Esophagus muscularis mucosa (tissue), 4 donors: Measurements from ENCODE around the gene FSIP2. TPM values are rescaled to one million over a fixed set of nuclear protein-coding genes. Genes with fewer than 3 reads are reported as not detected.

Experiments
- DNase-seq: peaks from one replicate; pipeline ENCODE4 v3.0.0-alpha.2; 2017; ENCODE audit errors: extremely low spot score
- H3K27ac ChIP-seq, 4 donors: fragments of 200-600 bp; sonication (generic); replicated peaks in 1 of 4; 1 replicate in 3 of 4; 2 replicates in 1 of 4; pipeline ENCODE4 v1.5.1; 2016 to 2019; ENCODE audit warnings: mild to moderate bottlenecking in 1 of 4
- H3K27me3 ChIP-seq, 4 donors: fragments of 200-600 bp; sonication (generic); one replicate each; pipeline versions ENCODE4 v1.5.1 to v1.6.0; 2016 to 2019
- H3K36me3 ChIP-seq, 4 donors: fragments of 200-600 bp; sonication (generic); one replicate each; pipeline ENCODE4 v1.5.1; 2016 to 2019
- H3K4me1 ChIP-seq, 4 donors: fragments of 200-600 bp; sonication (generic); one replicate each; pipeline ENCODE4 v1.5.1; 2016 to 2019
- H3K4me3 ChIP-seq, 4 donors: fragments of 200-600 bp; sonication (generic); 1 replicate in 2 of 4; 2 replicates in 2 of 4; pipeline ENCODE4 v1.5.1; 2016 to 2019; ENCODE audit warnings: mild to moderate bottlenecking in 4 of 4, moderate library complexity in 1 of 4
- H3K9me3 ChIP-seq, 4 donors: fragments of 200-600 bp; sonication (generic); 1 replicate in 3 of 4; 2 replicates in 1 of 4; pipeline ENCODE4 v1.5.1; 2016 to 2019
- CTCF ChIP-seq, 3 experiments: fragments of 200-600 bp in 2 of 3; fragments of 450-650 bp in 1 of 3; sonication (generic) in 2 of 3; IDR thresholded peaks; one replicate each; pipeline ENCODE4 v1.5.1; 2017 to 2019; ENCODE audit warnings: antibody characterized with exemption in 3 of 3, mild to moderate bottlenecking in 2 of 3, moderate library complexity in 1 of 3
- EP300 ChIP-seq: sonication (generic); formaldehyde crosslinking; IDR thresholded peaks from one replicate; pipeline ENCODE4 v1.6.1; 2017; ENCODE audit warnings: antibody characterized with exemption
- POLR2A ChIP-seq: fragments of 450-650 bp; IDR thresholded peaks from one replicate; pipeline ENCODE4 v1.6.1; 2017; ENCODE audit warnings: antibody characterized with exemption, moderate library complexity, mild to moderate bottlenecking, low read depth
- POLR2AphosphoS5 ChIP-seq, 2 donors: sonication (generic); formaldehyde crosslinking; IDR thresholded peaks; one replicate each; pipeline ENCODE4 v1.6.1; 2017; ENCODE audit warnings: antibody characterized with exemption in 2 of 2
- WGBS: methylation state at CpG from one replicate; pipeline ENCODE4 v1.1.5; 2018; 5-methylcytosine and 5-hydroxymethylcytosine counted together
- intact Hi-C: fragments of 100-400 bp; cut with DNase I; formaldehyde crosslinking; loops from one replicate; pipeline ENCODE4 v1.15.1; 2023
- total RNA-seq, 4 donors: library from RNA; depleted of rRNA; stranded (reverse); fragments of >200 nt; gene quantifications; one replicate each; pipeline versions ENCODE4 v1.1.0 to v1.2.1, GENCODE V29; 2016

Gene FSIP2
- under 1 TPM; 0.11 to 0.83 (median 0.64) TPM for total RNA-seq

GRCh38 chr2:185738679-185739472 lies at the start of gene FSIP2:
TSS of gene FSIP2 (plus strand) at chr2:185738804. CDS start at chr2:185738895, 91 bp downstream.
- no peak for TF ChIP-seq POLR2A
- no peak for TF ChIP-seq POLR2AphosphoS5 (IDR thresholded peaks at IDR 0.05)
- peak; percentile 8 to 68 (median 24) for TF ChIP-seq CTCF (IDR thresholded peaks at IDR 0.05)
- no peak for TF ChIP-seq EP300

GRCh38 chr2:185689906-185690539 lies 48.6 kb upstream of the FSIP2 start:
- 79% methylated on average over 3 of the region's 3 CpGs for WGBS
- Histone ChIP-seq H3K9me3 (no peaks in the 10 kb centered on the region), H3K27me3 (no peaks in the 10 kb centered on the region), H3K4me3 (no peak overlapping the region), H3K27ac (no peak overlapping the region), H3K36me3 (no peaks in the 10 kb centered on the region), H3K4me1 (no peaks in the 10 kb centered on the region)
- intact Hi-C loops: no loop called here
- TF ChIP-seq CTCF (IDR thresholded peaks at IDR 0.05) (no peak), POLR2A (no peak), EP300 (no peak), POLR2AphosphoS5 (IDR thresholded peaks at IDR 0.05) (no peak)
- no peak for DNase-seq

More at GRCh38 chr2:185738679-185739472, at the start of gene FSIP2:
- WGBS: 22% methylated on average over 29 of the region's 59 CpGs
- Histone ChIP-seq H3K4me1 (peaks cover 0 to 10% (median 6%) of the 10 kb centered on the region in 4 donors), H3K36me3 (no peaks in the 10 kb centered on the region), H3K27me3 (peaks cover 0 to 12% (median 2%) of the 10 kb centered on the region in 4 donors), H3K9me3 (peaks cover 0 to 10% (median 0%) of the 10 kb centered on the region in 4 donors), H3K4me3 (peak within 1 kb of the TSS; percentile 37 to 50 (median 42)), H3K27ac (no peak within 1 kb of the TSS)
- intact Hi-C loops: no loop called here
- no peak for DNase-seq

GRCh38 chr2:185695711-185696235 lies 42.8 kb upstream of the FSIP2 start:
- TF ChIP-seq EP300 (no peak), CTCF (IDR thresholded peaks at IDR 0.05) (no peak), POLR2A (no peak), POLR2AphosphoS5 (IDR thresholded peaks at IDR 0.05) (no peak)
- H3K4me3 ChIP-seq: no peak overlapping the region
- no peak for DNase-seq
- H3K4me1 ChIP-seq: no peaks in the 10 kb centered on the region
- H3K36me3 ChIP-seq: no peaks in the 10 kb centered on the region
- no peak overlapping the region for H3K27ac ChIP-seq
- H3K27me3 ChIP-seq: no peaks in the 10 kb centered on the region
- intact Hi-C loops: no loop called here
- H3K9me3 ChIP-seq: no peaks in the 10 kb centered on the region
- 58% methylated on average over 2 of the region's 2 CpGs for WGBS

GRCh38 chr2:185700883-185701282 lies 37.7 kb upstream of the FSIP2 start:
- no peaks in the 10 kb centered on the region for H3K9me3 ChIP-seq
- no peaks in the 10 kb centered on the region for H3K36me3 ChIP-seq
- no peaks in the 10 kb centered on the region for H3K27me3 ChIP-seq
- no peaks in the 10 kb centered on the region for H3K4me1 ChIP-seq
- intact Hi-C loops: no loop called here
- TF ChIP-seq POLR2AphosphoS5 (IDR thresholded peaks at IDR 0.05): no peak
- no peak for TF ChIP-seq POLR2A
- no peak for TF ChIP-seq EP300
- TF ChIP-seq CTCF (IDR thresholded peaks at IDR 0.05): no peak
- no peak overlapping the region for H3K4me3 ChIP-seq
- H3K27ac ChIP-seq: no peak overlapping the region
- DNase-seq: no peak
- WGBS: 67% methylated on average over 4 of the region's 4 CpGs
